Measurements from ENCODE around the gene NCAM2. TPM values are rescaled to one million over a fixed set of nuclear protein-coding genes. Genes with fewer than 3 reads are reported as not detected.

The NCAM2 gene
- total and polyA plus RNA-seq, 2 of the 8 experiments (the other 6 are each of a cell fraction or from before 2014, with no cell fraction given), result 0.14 to 1.1 TPM

GRCh38 chr21:21373969-21374368 is 375.8 kb downstream of the NCAM2 start (continued):
- TF ChIP-seq HDAC6 (IDR thresholded peaks at IDR 0.05; ENCODE audit: low read depth, low read length) (no peak), SIN3A (conservative IDR thresholded peaks at IDR 0.05 in 1 of 2, IDR thresholded peaks at IDR 0.05 in 1 of 2; ENCODE audit: low read depth in 1 of 2, low read length in 2 of 2) (no peak)
